Measurements from ENCODE around the gene CASTOR1.

DNA sequence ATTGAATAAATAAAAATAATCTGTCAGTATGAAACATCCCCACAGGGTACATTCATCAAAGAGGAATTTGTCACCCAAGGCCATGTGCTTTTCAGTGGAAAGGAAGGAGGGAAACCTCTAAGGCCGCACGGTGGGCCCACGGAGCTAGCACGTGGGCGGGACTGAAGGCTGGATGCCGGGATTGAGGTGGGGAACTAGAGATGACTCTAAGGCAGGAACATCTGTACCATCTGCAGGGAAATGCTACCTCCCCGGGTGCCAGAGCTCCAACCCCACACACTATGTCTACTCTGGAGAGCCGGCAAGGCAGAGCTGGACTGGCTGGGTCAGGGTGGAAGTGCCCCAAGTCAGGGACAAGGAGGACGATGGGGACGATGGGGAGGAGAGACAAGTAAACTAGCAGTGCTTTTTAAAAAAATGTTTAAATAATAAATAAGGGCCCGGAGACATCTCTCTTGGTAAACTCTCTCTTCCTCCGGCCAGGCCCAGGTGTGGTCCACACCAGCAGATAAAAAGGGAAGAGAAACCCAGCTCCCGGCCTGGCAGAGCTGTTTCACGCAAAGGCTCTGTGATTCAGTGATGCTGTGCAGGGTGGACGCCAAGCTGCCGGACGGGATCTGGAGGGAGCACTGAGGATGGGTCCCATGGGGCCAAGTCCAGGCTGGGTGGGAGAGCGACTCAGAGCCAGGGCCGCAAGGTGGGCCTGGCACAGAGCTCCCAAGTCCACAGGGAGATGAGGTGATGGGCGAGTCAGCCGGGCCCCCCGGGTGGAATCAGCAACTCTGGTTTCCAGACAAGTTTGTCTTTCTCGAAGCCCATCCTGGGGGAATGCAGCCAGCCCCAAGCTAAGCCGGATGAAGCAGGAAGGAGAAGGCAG lies 48.5 kb downstream of the CASTOR1 start:
- TF ChIP-seq, protein P1, sequence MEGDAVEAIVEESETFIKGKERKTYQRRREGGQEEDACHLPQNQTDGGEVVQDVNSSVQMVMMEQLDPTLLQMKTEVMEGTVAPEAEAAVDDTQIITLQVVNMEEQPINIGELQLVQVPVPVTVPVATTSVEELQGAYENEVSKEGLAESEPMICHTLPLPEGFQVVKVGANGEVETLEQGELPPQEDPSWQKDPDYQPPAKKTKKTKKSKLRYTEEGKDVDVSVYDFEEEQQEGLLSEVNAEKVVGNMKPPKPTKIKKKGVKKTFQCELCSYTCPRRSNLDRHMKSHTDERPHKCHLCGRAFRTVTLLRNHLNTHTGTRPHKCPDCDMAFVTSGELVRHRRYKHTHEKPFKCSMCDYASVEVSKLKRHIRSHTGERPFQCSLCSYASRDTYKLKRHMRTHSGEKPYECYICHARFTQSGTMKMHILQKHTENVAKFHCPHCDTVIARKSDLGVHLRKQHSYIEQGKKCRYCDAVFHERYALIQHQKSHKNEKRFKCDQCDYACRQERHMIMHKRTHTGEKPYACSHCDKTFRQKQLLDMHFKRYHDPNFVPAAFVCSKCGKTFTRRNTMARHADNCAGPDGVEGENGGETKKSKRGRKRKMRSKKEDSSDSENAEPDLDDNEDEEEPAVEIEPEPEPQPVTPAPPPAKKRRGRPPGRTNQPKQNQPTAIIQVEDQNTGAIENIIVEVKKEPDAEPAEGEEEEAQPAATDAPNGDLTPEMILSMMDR (IDR thresholded peaks at IDR 0.05), result no peak
- TF ChIP-seq POLR2AphosphoS5 (IDR thresholded peaks at IDR 0.05; ENCODE audit: low read depth, low read length) (no peak), TEAD4 (IDR thresholded peaks at IDR 0.05; ENCODE audit: borderline replicate concordance, insufficient read depth) (no peak), EZH2phosphoT487 (IDR thresholded peaks at IDR 0.05; ENCODE audit: borderline replicate concordance, low read depth) (no peak)

All from SK-N-SH (cell line).